Measurements from ENCODE around the gene SRMS. TPM values are rescaled to one million over a fixed set of nuclear protein-coding genes. Genes with fewer than 3 reads are reported as not detected.

SRMS gene
- total RNA-seq, 1 experiment from 2014 or later: 3.2 TPM

DNA sequence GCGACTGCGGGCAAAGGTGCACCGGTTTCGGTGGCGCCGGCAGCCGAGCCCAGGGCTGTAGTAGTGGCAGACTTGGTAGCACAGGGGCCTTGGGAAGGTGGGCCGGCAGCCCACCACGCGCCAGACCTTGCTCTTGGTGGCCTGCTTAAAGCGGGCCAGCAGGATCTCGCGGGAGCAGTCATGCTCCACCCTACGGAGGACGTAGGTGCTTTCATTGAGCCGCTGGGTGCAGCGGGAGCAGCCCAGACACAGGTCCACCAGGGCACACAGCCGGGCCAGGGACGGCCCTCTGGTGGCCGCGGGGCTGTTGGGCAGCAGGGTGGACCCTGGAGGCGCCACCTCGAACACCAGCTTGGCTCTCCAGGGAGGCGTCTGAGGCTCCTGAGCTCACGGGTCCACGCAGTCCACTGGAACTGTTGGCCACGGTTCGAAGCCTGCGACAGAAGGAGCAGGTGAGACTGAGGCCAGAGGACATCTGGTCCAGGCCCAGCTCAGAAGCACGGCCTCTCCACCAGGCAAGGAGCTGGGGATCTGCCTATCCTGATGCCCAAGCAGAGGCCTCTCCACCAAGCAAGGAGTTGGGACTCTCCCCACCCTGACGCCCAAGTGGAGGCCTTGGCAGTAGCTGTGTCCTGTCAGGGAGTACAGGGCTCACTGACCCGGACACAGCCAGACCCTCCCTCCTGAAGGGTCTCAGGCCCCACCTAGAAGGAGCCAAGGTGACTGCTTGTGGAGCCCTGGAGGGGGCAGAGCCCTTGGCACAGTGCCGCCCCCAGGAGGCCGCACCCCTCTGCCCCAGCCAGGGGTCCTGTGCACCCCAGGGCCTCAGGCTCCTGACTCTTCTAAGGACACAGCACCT lies 25.5 kb upstream of the SRMS start:
- ChIA-PET RAD21 (ENCODE audit: low non-redundant PET in 1 of 2, low total read pairs in 2 of 2, uncharacterized antibody in 2 of 2, unreplicated experiment in 2 of 2) (no interaction called here), POLR2A (interaction anchor here (1.1 to 1.6 kb wide), 4 partner anchors 31 to 110 kb away, joined by 3 to 8 read pairs (median 4); no protein-coding TSS in a partner anchor), CTCF (interaction anchor here (0.7 to 3.0 kb wide), 5 partner anchors 9 to 401 kb away, joined by 3 to 24 read pairs (median 3); partner anchors contain the start of genes ARFRP1, PTK6 and ZGPAT)
- no peak for DNase-seq (ENCODE audit: low read depth, low spot score)
- H2AFZ ChIP-seq (ENCODE audit: low read depth, low read length, poor library complexity, severe bottlenecking): no peak overlapping the region
- H3K27ac ChIP-seq (ENCODE audit: low read depth, low read length): peak overlapping the region; percentile 43; the same call in 1 of the 2 replicates
- H3K4me2 ChIP-seq (ENCODE audit: low read length): peak overlapping the region; percentile 99
- H3K9ac ChIP-seq (ENCODE audit: low read length): peak overlapping the region; percentile 84
- no TSS peak for BruUV-seq (replicated peaks)
- H3K9me3 ChIP-seq (ENCODE audit: control insufficient read depth in 1 of 2, insufficient read depth in 1 of 2, low read depth in 1 of 2, low read length in 2 of 2): no peaks in the 10 kb centered on the region
- peak; percentile 51 for ATAC-seq
- H3K36me3 ChIP-seq (ENCODE audit: control insufficient read depth in 1 of 2, insufficient read depth in 2 of 2, low read length in 2 of 2): no peaks in the 10 kb centered on the region
- H3K4me1 ChIP-seq (ENCODE audit: control insufficient read depth in 1 of 2, insufficient read depth in 2 of 2, low read length in 2 of 2): peaks cover 12 to 27% of the 10 kb centered on the region in 2 experiments
- TF ChIP-seq, protein P1, sequence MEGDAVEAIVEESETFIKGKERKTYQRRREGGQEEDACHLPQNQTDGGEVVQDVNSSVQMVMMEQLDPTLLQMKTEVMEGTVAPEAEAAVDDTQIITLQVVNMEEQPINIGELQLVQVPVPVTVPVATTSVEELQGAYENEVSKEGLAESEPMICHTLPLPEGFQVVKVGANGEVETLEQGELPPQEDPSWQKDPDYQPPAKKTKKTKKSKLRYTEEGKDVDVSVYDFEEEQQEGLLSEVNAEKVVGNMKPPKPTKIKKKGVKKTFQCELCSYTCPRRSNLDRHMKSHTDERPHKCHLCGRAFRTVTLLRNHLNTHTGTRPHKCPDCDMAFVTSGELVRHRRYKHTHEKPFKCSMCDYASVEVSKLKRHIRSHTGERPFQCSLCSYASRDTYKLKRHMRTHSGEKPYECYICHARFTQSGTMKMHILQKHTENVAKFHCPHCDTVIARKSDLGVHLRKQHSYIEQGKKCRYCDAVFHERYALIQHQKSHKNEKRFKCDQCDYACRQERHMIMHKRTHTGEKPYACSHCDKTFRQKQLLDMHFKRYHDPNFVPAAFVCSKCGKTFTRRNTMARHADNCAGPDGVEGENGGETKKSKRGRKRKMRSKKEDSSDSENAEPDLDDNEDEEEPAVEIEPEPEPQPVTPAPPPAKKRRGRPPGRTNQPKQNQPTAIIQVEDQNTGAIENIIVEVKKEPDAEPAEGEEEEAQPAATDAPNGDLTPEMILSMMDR (IDR thresholded peaks at IDR 0.05 in 2 of 3, conservative IDR thresholded peaks at IDR 0.05 in 1 of 3; ENCODE audit: borderline replicate concordance in 1 of 3, insufficient read depth in 1 of 3, low read depth in 2 of 3, low read length in 2 of 3): peak in 2 of 3 experiments; percentile 33 to 56; a peak in 5 of 6 replicates
- TF ChIP-seq ZNF274 (IDR thresholded peaks at IDR 0.05; ENCODE audit: low read depth, low read length): no peak
- H3K79me2 ChIP-seq (ENCODE audit: insufficient read depth, low read length): peaks cover 4% of the 10 kb centered on the region; the same call in 1 of the 2 replicates
- intact Hi-C loops (cut with micrococcal nuclease): loop anchor here (2.0 to 10.0 kb wide), 2 partner anchors 34 to 52 kb away; partner anchors contain the start of gene GMEB2
- no peaks in the 10 kb centered on the region for H4K20me1 ChIP-seq (ENCODE audit: insufficient read depth)
- H3K27me3 ChIP-seq (ENCODE audit: insufficient read depth, low read length): no peaks in the 10 kb centered on the region
- peak overlapping the region; percentile 83 to 86 for H3K4me3 ChIP-seq (replicated peaks in 1 of 2; ENCODE audit: low read depth in 1 of 2, low read length in 2 of 2)
- H3K9me2 ChIP-seq (ENCODE audit: insufficient read depth): no peaks in the 10 kb centered on the region
